ENCODE measurements around the gene TBC1D9. TPM values are rescaled to one million over a fixed set of nuclear protein-coding genes. Genes with fewer than 3 reads are reported as not detected.

TBC1D9 gene
- total RNA-seq, 2 donors from 2014 or later: 28.6 to 34.2 TPM

DNA sequence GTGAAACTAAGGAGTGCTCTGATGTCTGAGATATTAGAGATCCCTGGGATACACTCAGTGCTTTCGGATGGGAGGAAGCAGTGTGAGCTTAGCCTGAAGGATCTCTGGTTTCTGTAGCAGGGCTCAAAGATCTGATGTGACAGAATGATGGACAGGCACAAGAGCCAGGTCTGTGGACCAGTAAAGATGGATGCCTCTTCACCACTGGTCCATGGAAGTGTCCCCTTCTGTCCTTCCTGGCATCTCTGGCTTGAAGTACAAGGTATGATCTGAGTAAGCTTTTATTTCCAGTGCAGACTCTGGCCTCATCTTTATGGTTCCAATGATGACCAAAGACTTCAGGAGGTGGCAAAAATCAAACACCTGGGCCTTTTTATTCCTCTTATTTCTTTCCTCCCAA lies 88.1 kb downstream of the TBC1D9 start:
- H3K4me3 ChIP-seq: no peak overlapping the region
- WGBS: 93% methylated on average over 1 of the region's 1 CpG
- no peaks in the 10 kb centered on the region for H3K9me3 ChIP-seq
- H3K4me1 ChIP-seq (replicated peaks): no peaks in the 10 kb centered on the region
- TF ChIP-seq POLR2AphosphoS5 (IDR thresholded peaks at IDR 0.05) (no peak), POLR2A (IDR thresholded peaks at IDR 0.05) (no peak)
- TF ChIP-seq, protein P1, sequence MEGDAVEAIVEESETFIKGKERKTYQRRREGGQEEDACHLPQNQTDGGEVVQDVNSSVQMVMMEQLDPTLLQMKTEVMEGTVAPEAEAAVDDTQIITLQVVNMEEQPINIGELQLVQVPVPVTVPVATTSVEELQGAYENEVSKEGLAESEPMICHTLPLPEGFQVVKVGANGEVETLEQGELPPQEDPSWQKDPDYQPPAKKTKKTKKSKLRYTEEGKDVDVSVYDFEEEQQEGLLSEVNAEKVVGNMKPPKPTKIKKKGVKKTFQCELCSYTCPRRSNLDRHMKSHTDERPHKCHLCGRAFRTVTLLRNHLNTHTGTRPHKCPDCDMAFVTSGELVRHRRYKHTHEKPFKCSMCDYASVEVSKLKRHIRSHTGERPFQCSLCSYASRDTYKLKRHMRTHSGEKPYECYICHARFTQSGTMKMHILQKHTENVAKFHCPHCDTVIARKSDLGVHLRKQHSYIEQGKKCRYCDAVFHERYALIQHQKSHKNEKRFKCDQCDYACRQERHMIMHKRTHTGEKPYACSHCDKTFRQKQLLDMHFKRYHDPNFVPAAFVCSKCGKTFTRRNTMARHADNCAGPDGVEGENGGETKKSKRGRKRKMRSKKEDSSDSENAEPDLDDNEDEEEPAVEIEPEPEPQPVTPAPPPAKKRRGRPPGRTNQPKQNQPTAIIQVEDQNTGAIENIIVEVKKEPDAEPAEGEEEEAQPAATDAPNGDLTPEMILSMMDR (IDR thresholded peaks at IDR 0.05): no peak
- no peak for DNase-seq (ENCODE audit: low spot score)
- H3K27me3 ChIP-seq (replicated peaks; ENCODE audit: insufficient read depth): no peaks in the 10 kb centered on the region
- intact Hi-C loops (cut with DNase I): no loop called here
- no peaks in the 10 kb centered on the region for H3K36me3 ChIP-seq
- H3K27ac ChIP-seq: no peak overlapping the region

DNA sequence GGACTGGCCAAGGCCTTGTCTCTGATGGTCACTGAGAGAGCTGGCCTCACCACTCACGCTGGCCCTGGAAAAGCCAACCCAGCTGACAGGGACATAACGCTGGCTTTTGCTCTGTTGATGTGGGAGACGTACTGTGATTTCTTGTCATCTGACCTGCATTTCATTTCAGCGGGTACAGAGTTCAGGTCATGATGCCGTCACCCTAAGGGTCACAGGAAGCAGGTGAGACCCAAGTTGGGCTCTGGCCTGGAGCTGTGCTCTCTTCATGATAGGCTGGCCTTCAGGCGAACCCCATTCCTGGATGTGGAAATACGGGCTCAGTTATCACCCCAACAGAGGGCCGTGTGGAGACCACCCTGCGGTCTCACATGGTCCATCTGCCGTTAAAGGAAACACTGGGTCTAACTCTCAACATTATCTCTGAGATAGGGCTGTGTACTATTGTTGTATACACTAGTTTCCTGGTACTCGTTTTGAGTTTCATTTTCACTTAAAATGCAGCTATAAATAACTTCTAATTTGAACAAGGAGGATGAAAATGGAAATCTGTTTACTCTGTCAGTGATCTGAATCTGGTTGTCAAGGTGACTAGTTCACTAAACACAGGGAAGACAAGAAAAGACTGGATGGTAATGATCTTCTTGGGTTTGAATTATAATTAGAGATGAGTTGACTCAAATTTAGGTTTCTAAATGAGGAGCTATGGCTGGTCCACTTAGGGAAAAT lies 89.1 kb downstream of the TBC1D9 start:
- H3K27ac ChIP-seq: no peak overlapping the region

DNA sequence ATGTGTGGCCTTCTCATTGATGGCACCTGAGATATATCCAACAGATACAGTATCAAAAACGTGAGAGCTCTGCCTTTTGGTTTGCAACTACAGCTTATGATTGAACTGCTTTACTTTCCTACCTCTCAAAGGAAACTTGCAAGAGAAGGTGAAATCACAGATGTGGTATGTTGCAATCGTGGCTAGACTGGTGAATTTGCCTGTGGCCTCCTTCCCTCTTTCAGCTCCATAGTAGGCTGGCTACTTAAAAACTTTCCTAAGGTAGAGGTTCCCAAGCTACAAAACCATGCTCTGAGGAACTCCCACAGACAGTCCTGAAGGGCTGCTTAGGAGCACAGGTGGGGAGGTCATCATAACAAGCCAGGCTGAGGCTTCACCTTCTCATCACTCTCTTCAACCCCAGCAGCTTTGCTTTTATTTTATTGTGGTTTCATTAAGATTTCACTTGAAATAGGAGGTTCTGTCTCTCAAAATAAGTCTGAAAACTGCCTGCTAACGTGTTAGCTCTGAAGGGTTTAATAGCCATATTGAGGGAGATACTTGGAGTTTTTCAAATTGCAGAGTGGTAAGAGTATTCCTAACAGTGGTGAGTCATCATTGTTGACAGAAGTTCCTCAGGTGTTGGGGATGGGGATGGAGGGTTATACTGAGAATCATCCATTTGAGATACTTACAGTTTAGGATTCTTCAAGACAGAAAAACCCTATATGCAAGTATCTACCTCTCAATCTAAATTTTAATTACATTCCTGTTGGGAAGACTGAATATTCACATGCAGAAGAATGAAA lies 93.9 kb downstream of the TBC1D9 start:
- no peaks in the 10 kb centered on the region for H3K36me3 ChIP-seq
- intact Hi-C loops (cut with DNase I): no loop called here
- H3K9me3 ChIP-seq: no peaks in the 10 kb centered on the region
- H3K27ac ChIP-seq: no peak overlapping the region
- no peak overlapping the region for H3K4me3 ChIP-seq
- no peak for TF ChIP-seq POLR2A (IDR thresholded peaks at IDR 0.05)
- TF ChIP-seq POLR2AphosphoS5 (IDR thresholded peaks at IDR 0.05): no peak
- TF ChIP-seq, protein P1 (IDR thresholded peaks at IDR 0.05): no peak
- 82% methylated on average over 3 of the region's 3 CpGs for WGBS
- H3K27me3 ChIP-seq (replicated peaks; ENCODE audit: insufficient read depth): no peaks in the 10 kb centered on the region
- DNase-seq (ENCODE audit: low spot score): no peak
- no peaks in the 10 kb centered on the region for H3K4me1 ChIP-seq (replicated peaks)

More for the DNA sequence above, 89.1 kb downstream of the TBC1D9 start:
- H3K4me1 ChIP-seq (replicated peaks): no peaks in the 10 kb centered on the region
- TF ChIP-seq, protein P1 (IDR thresholded peaks at IDR 0.05): no peak
- TF ChIP-seq POLR2AphosphoS5 (IDR thresholded peaks at IDR 0.05) (no peak), POLR2A (IDR thresholded peaks at IDR 0.05) (no peak)
- H3K27me3 ChIP-seq (replicated peaks; ENCODE audit: insufficient read depth): no peaks in the 10 kb centered on the region
- DNase-seq (ENCODE audit: low spot score): no peak
- H3K36me3 ChIP-seq: no peaks in the 10 kb centered on the region
- WGBS: 79% methylated on average over 11 of the region's 11 CpGs
- intact Hi-C loops (cut with DNase I): no loop called here
- H3K9me3 ChIP-seq: no peaks in the 10 kb centered on the region
- H3K4me3 ChIP-seq: no peak overlapping the region

DNA sequence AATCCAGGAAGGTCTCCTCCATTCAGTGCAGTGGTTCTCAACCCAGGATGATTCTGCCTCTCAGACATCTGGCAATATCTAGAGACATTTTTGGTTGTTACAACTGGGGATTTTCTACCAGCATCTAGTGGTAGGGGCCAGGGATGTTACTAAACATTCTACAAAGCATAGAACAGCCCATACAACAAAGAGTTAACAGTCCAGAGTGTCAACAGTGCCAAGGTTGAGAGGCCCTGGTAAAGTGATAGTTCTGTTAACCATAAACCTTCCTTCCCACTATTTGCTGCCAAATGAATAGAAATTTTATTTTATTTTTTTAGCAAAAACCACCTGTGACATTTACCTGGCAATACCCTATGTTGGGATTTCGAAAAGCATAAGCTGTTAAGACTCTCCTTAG lies 94.6 kb downstream of the TBC1D9 start:
- Histone ChIP-seq H3K4me3 (no peak overlapping the region), H3K4me1 (replicated peaks) (no peaks in the 10 kb centered on the region), H3K27ac (no peak overlapping the region), H3K9me3 (no peaks in the 10 kb centered on the region), H3K27me3 (replicated peaks; ENCODE audit: insufficient read depth) (no peaks in the 10 kb centered on the region), H3K36me3 (no peaks in the 10 kb centered on the region)
- intact Hi-C loops (cut with DNase I): no loop called here
- TF ChIP-seq, protein P1 (IDR thresholded peaks at IDR 0.05): no peak
- TF ChIP-seq POLR2AphosphoS5 (IDR thresholded peaks at IDR 0.05) (no peak), POLR2A (IDR thresholded peaks at IDR 0.05) (no peak)
- no peak for DNase-seq (ENCODE audit: low spot score)
- 91% methylated on average over 1 of the region's 1 CpG for WGBS

All from prostate gland (tissue), 2 donors.